OCI-LY7 (cell line): ENCODE measurements around the gene PIN1. TPM values are rescaled to one million over a fixed set of nuclear protein-coding genes. Genes with fewer than 3 reads are reported as not detected.
A peak's percentile ranks its signal among the peaks of the same experiment; 100 is the strongest.

Source experiments
- BruUV-seq: library from RNA; stranded (reverse); fragments of 400-500 nt; replicated peaks from 2 replicates; lab custom pipeline; 2021; lab: Mats Ljungman, UMichigan
- CTCF ChIA-PET: fragments of 300-600 bp; sonication (Branson Sonifier 250); formaldehyde crosslinking; loops from one replicate; lab custom pipeline; 2022; ENCODE audit warnings: antibody characterized with exemption; ENCODE audit not compliant: unreplicated experiment; lab: Charles Lee
- POLR2A ChIA-PET: fragments of 300-600 bp; sonication (Branson Sonifier 250); formaldehyde crosslinking; loops from one replicate; lab custom pipeline; 2022; ENCODE audit warnings: antibody characterized with exemption; lab: Charles Lee
- DNase-seq: peaks from one replicate; pipeline ENCODE4 v3.0.0-alpha.2; 2015; ENCODE audit warnings: low spot score
- H2AFZ ChIP-seq: fragments of 200-600 bp; sonication (generic), shearing (Covaris generic); 2 replicates; pipeline ENCODE4 v1.6.1; 2014; ENCODE audit warnings: mild to moderate bottlenecking, antibody characterized with exemption, low read length, moderate library complexity
- H3K27ac ChIP-seq: fragments of 200-600 bp; sonication (generic); 2 replicates; pipeline ENCODE4 v1.5.1; 2014; ENCODE audit warnings: mixed run types, low read depth, mild to moderate bottlenecking, moderate library complexity, low read length, inconsistent platforms; ENCODE audit not compliant: poor library complexity, severe bottlenecking
- H3K36me3 ChIP-seq: fragments of 200-600 bp; sonication (generic); 2 replicates; pipeline ENCODE4 v1.6.1; 2014; ENCODE audit warnings: mild to moderate bottlenecking, antibody characterized with exemption, low read length, moderate library complexity, mixed read lengths; ENCODE audit not compliant: insufficient read depth
- H3K4me1 ChIP-seq: fragments of 200-600 bp; sonication (generic); 2 replicates; pipeline ENCODE4 v1.5.1; 2014; ENCODE audit warnings: mild to moderate bottlenecking, low read length; ENCODE audit not compliant: insufficient read depth, poor library complexity, severe bottlenecking
- H3K4me2 ChIP-seq: fragments of 200-600 bp; sonication (generic); 2 replicates; pipeline ENCODE4 v1.6.1; 2014; ENCODE audit warnings: mild to moderate bottlenecking, low read length
- H3K4me3 ChIP-seq: fragments of 200-600 bp; sonication (generic); 2 replicates; pipeline ENCODE4 v1.5.1; 2014; ENCODE audit warnings: mild to moderate bottlenecking, low read depth, low read length; ENCODE audit not compliant: poor library complexity, severe bottlenecking
- H3K79me2 ChIP-seq: fragments of 200-600 bp; sonication (generic); 2 replicates; pipeline ENCODE4 v1.6.1; 2016; ENCODE audit warnings: low read depth, mild to moderate bottlenecking, low read length, moderate library complexity, mixed read lengths; ENCODE audit not compliant: insufficient read depth
- H3K9me2 ChIP-seq: fragments of 200-600 bp; sonication (generic); 2 replicates; pipeline ENCODE4 v1.6.1; 2016; ENCODE audit warnings: mild to moderate bottlenecking, low read length, mixed read lengths; ENCODE audit not compliant: insufficient read depth
- H3K9me3 ChIP-seq: fragments of 200-600 bp; sonication (generic); 2 replicates; pipeline ENCODE4 v1.6.1; 2014; ENCODE audit warnings: mild to moderate bottlenecking, mixed run types, low read length, mixed read lengths
- H4K20me1 ChIP-seq: fragments of 200-600 bp; sonication (generic); 2 replicates; pipeline ENCODE4 v1.6.1; 2014; ENCODE audit warnings: mild to moderate bottlenecking, antibody characterized with exemption, low read length, moderate library complexity, mixed read lengths; ENCODE audit not compliant: insufficient read depth
- EZH2phosphoT487 ChIP-seq: fragments of 200-600 bp; sonication (generic); IDR thresholded peaks from 2 replicates; pipeline ENCODE4 v1.6.1; 2018; ENCODE audit warnings: low read depth, borderline replicate concordance, mild to moderate bottlenecking, mixed run types, antibody characterized with exemption, low read length, moderate library complexity, mixed read lengths
- intact Hi-C: fragments of 100-400 bp; cut with micrococcal nuclease; formaldehyde crosslinking; loops from one replicate; pipeline ENCODE4 v1.10.0; 2022; ENCODE audit not compliant: unreplicated experiment
- total RNA-seq, 2 experiments: library from RNA; depleted of rRNA in 1 of 2; stranded (reverse); fragments of >200 nt in 1 of 2; shearing (Covaris generic) in 1 of 2; gene quantifications; 2 replicates each; pipeline ENCODE4 v1.2.3, GENCODE V29; 2014 to 2022
- TF ChIP-seq, protein P1 (sequence below): fragments of 200-600 bp; sonication (generic); conservative IDR thresholded peaks from 2 replicates; pipeline ENCODE4 v1.5.1; 2014; ENCODE audit warnings: mild to moderate bottlenecking, antibody characterized with exemption, low read length, moderate library complexity, mixed read lengths

PIN1 gene
- total RNA-seq, 2 experiments from 2014 or later = 86.9 to 137 TPM

DNA sequence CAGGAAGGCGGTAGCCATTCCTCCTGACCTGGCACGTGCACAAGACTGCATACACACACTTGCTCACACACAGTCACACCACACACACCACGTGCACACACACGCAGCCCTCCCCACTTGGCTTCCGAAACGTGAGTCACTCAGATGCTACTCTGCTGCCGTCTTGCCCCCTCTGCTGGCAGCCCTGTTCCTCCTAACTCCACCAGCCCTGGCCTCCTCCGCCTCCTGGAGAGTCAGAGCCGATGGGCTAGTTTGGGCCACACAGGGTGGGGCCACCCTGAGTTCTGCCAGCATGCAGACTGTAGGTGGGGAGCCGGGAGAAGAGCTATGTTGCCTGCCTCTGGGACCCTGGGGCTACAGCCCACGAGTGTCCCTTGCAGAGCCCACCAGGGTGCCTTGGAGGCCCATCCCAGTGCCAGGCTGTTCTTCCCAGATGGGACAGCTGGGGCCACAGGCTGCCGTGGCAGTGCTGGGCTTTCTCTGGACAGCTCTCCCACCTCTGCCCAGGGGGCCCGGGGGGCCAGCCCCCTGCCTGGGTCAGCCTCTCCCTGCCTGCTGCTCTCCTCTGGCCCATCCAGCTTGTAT is 12.1 kb downstream of the PIN1 start:
- ChIA-PET CTCF (no interaction called here), POLR2A (no interaction called here)
- TF ChIP-seq, protein P1, sequence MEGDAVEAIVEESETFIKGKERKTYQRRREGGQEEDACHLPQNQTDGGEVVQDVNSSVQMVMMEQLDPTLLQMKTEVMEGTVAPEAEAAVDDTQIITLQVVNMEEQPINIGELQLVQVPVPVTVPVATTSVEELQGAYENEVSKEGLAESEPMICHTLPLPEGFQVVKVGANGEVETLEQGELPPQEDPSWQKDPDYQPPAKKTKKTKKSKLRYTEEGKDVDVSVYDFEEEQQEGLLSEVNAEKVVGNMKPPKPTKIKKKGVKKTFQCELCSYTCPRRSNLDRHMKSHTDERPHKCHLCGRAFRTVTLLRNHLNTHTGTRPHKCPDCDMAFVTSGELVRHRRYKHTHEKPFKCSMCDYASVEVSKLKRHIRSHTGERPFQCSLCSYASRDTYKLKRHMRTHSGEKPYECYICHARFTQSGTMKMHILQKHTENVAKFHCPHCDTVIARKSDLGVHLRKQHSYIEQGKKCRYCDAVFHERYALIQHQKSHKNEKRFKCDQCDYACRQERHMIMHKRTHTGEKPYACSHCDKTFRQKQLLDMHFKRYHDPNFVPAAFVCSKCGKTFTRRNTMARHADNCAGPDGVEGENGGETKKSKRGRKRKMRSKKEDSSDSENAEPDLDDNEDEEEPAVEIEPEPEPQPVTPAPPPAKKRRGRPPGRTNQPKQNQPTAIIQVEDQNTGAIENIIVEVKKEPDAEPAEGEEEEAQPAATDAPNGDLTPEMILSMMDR = peak; percentile 45
- TF ChIP-seq EZH2phosphoT487 = no peak
- no TSS peak for BruUV-seq
- peaks cover 50% of the 10 kb centered on the region; the same call in 1 of the 2 replicates for H3K36me3 ChIP-seq
- H3K4me1 ChIP-seq = no peaks in the 10 kb centered on the region
- H3K9me2 ChIP-seq = no peaks in the 10 kb centered on the region
- H3K27ac ChIP-seq = no peak overlapping the region
- H3K4me2 ChIP-seq = no peak overlapping the region
- no peaks in the 10 kb centered on the region for H4K20me1 ChIP-seq
- DNase-seq = no peak
- intact Hi-C loops = no loop called here
- no peaks in the 10 kb centered on the region for H3K9me3 ChIP-seq
- no peak overlapping the region for H2AFZ ChIP-seq
- H3K79me2 ChIP-seq = no peaks in the 10 kb centered on the region
- no peak overlapping the region for H3K4me3 ChIP-seq

DNA sequence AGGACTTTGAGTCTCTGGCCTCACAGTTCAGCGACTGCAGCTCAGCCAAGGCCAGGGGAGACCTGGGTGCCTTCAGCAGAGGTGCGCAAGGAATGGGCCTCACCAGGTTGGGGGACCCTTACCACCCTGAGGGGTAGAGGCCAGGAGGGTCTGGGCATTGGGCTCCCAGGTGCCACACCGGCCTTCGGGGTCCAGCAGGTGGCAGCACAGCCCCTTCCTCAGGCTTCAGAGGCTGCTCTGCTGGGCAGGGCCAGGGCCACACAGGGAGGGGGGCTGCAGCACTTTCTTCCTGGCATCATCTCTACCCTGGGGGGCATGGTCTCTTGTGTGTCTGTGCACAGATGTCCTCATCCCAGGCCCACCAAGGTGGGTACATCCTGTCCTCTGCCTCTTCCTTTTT is 12.9 kb downstream of the PIN1 start:
- no peak overlapping the region for H2AFZ ChIP-seq
- no peak overlapping the region for H3K27ac ChIP-seq
- H3K79me2 ChIP-seq = no peaks in the 10 kb centered on the region
- BruUV-seq = no TSS peak
- intact Hi-C loops = no loop called here
- TF ChIP-seq EZH2phosphoT487 = no peak
- TF ChIP-seq, protein P1 = peak; percentile 69
- H3K4me2 ChIP-seq = no peak overlapping the region
- no peak overlapping the region for H3K4me3 ChIP-seq
- no peaks in the 10 kb centered on the region for H3K9me3 ChIP-seq
- ChIA-PET CTCF (no interaction called here), POLR2A (no interaction called here)
- no peaks in the 10 kb centered on the region for H3K9me2 ChIP-seq
- H3K4me1 ChIP-seq = no peaks in the 10 kb centered on the region
- DNase-seq = peak; percentile 10
- H3K36me3 ChIP-seq = peaks cover 41% of the 10 kb centered on the region; the same call in 1 of the 2 replicates
- H4K20me1 ChIP-seq = no peaks in the 10 kb centered on the region

DNA sequence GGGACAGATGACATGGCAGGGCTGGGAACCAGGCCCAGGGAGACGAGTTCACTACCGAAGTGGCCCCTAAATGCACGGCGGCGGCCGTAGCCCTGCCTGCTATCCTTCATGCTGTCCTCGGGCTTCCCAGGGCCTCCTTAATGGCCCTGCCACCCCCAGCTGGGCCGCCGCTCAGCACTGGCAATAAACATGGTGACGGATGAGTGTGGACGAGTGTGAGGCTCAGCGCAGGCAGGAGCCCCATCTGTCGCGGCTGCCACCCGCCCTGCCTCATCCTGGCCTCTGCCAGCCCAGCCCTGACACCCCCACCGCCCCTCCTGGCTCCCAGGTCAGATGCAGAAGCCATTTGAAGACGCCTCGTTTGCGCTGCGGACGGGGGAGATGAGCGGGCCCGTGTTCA is 13.6 kb downstream of the PIN1 start:
- no TSS peak for BruUV-seq
- TF ChIP-seq EZH2phosphoT487 = no peak
- TF ChIP-seq, protein P1 = no peak
- Histone ChIP-seq H3K4me2 (no peak overlapping the region), H3K9me2 (no peaks in the 10 kb centered on the region), H3K36me3 (peaks cover 35% of the 10 kb centered on the region; the same call in 1 of the 2 replicates), H3K4me3 (no peak overlapping the region), H3K79me2 (no peaks in the 10 kb centered on the region), H3K4me1 (no peaks in the 10 kb centered on the region), H4K20me1 (no peaks in the 10 kb centered on the region), H2AFZ (no peak overlapping the region), H3K9me3 (no peaks in the 10 kb centered on the region), H3K27ac (no peak overlapping the region)
- CTCF ChIA-PET = no interaction called here
- no peak for DNase-seq
- intact Hi-C loops = no loop called here
- POLR2A ChIA-PET = no interaction called here
